Measurements from ENCODE around the gene RAC2.

GRCh38 chr22:37248251-37248650, 4.2 kb upstream of the RAC2 start:
- TF ChIP-seq CTCF (conservative IDR thresholded peaks at IDR 0.05) (no peak), EZH2 (IDR thresholded peaks at IDR 0.05; ENCODE audit: low read depth) (no peak)
